Stimulated activated CD4-positive, alpha-beta T cell treated with anti-CD3 and anti-CD28 coated beads, TNF-alpha, amount 100 ng/mL, for 4 hours (primary cell): Measurements from ENCODE around the gene ZSCAN2.

ENCODE experiments used
- DNase-seq, 3 experiments: peaks; one replicate each; pipeline ENCODE4 v3.0.0-alpha.2; 2020; ENCODE audit warnings: low read depth in 3 of 3

Gene ZSCAN2

DNA sequence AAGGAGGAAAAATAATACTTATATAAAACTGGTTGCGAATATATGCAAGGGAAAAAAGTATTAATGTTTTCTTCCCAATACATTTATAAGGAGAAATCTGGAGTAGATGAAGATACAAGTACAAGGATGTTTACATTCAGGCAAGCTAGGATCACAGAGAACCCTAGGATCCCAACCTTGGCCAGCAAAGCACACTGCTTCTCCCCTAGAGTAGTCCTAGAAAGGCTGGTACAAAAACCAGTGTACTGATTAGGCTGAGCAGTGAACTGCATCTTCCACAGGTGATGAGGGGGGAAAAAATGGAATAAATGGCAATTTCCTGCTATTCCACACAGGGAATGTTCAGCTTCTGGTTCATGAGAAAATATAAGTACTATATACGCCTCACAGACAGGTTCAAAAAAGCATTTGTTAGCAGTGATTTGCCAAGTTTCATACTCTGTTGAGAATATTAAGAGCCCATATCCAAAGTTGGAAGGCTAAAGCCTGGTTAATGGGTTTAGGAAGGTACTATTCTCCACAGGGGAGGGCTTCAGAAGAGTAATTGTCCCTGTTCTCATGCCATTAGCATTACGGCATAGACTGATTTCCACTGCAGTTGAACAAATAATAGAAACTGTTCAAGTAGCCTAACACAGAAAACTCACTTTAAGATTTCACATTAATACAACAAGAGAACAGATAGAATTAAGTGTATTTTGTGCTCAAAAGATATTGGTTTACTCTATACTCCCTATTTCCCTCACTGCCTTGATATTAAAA, 67.6 kb downstream of the ZSCAN2 start:
- no peak for DNase-seq

GRCh38 chr15:84669726-84670125, 68.9 kb downstream of the ZSCAN2 start:
- no peak for DNase-seq

- no peak for DNase-seq
Measured at GRCh38 chr15:84671211-84671610, 70.4 kb downstream of the ZSCAN2 start.
